GM21390 (cell line): ENCODE results near the gene SLC9A9.
"Not testable (repeated sequence)": the region's sequence is repeated elsewhere in the genome, so short reads cannot be mapped to it uniquely, and the experiment has no call there.

Experiments
- ATAC-seq: cut with Tn5 transposase; IDR thresholded peaks from one replicate; pipeline ENCODE4 v1.9.1; 2021; ENCODE audit not compliant: unreplicated experiment

SLC9A9 gene

GRCh38 chr3:143811602-143812001, 36.7 kb downstream of the SLC9A9 start:
- ATAC-seq, result no peak

GRCh38 chr3:143810953-143811265, 37.4 kb downstream of the SLC9A9 start:
- ATAC-seq, result peak; percentile 48

DNA sequence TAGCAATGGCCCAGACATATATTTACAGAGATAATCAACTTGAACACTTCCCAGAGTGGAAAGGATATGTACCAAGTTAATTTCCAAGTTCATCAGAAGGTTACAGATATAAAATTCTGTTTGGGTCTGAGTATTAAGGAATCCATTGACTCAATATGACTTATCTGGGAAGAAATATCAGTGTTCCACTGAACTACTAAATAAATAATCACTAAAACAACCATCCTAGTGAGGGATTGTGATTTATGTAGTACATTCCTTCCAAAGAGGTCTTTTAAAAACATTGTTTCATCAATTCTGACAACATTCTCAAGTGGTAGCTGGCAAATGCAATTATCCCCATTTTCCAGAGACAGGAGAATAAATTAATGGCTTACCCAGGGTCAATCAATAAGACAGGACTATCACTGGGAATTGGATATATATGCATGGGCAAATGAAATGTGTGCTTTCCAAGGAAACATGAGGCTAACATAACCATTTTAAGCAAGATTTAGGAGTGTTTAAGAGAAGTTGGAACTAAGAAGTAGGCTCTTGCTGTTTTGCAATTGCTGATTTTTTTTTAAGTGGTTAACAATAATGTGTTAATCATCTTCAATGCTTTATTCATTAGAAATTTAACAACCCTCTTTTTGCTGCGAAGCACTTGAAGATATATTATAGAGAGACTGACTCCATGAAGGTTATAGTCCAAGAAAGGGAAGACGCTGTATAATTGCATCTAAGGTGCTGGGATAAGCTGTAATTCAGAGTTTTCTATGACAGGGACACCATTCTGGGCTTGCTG, 37.9 kb downstream of the SLC9A9 start:
- ATAC-seq, result no peak

DNA sequence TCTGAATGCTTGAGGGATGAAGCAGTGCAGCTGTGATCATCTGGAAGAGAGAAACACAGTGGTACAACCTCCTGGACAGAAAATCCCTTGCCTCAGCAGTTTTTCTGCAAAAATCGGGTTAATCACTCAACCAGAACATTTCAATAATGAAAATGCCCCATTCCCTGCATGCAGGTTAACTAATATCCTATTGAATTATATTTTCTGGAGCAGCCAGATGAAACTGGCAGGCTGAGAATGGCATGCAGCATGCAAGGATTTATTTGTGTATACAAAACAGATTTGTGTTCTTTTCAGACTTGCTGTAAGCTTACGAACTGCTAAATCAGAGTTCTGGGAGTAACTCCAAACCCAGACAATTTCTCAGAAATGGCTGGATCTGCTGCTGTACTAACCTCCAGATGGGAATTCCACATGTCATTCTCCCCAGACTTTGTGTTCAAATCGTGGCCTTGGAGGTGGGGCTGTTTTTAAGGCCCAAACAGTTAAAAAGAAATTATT, 39.1 kb downstream of the SLC9A9 start:
- no peak for ATAC-seq

GRCh38 chr3:143808030-143808429, 40.2 kb downstream of the SLC9A9 start:
- no peak for ATAC-seq

DNA sequence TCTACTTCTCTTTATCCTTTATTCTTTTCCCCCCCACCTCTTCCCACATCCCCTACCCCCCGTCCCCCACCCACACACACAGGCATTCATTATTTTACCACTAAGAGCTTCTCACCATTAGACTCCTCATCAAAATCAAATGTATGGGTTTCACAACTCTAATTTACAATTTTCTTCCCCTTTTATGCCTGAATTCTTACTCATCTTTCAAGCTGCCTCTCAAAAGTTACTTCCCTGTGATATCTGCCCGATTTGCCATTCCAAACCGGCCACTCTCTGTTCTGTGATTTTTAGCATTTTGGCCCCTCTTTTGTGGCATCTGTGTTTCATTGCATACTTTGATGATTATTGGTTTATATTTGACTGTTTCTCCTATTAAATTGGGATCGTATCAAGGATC, 42.2 kb downstream of the SLC9A9 start:
- no peak for ATAC-seq

DNA sequence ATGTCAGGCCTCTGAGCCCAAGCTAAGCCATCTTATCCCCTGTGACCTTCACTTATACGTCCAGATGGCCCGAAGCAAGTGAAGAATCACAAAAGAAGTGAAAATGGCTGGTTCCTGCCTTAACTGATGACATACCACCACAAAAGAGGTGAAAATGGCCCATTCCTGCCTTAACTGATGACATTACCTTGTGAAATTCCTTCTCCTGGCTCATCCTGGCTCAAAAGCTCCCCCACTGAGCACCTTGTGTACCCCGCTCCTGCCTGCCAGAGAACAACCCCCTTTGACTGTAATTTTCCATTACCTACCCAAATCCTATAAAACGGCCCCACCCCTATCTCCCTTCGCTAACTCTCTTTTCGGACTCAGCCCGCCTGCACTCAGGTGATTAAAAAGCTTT, 42.8 kb downstream of the SLC9A9 start:
- ATAC-seq, result not testable (repeated sequence)

- not testable (repeated sequence) for ATAC-seq
Observed at GRCh38 chr3:143801046-143801445, 47.2 kb downstream of the SLC9A9 start.

DNA sequence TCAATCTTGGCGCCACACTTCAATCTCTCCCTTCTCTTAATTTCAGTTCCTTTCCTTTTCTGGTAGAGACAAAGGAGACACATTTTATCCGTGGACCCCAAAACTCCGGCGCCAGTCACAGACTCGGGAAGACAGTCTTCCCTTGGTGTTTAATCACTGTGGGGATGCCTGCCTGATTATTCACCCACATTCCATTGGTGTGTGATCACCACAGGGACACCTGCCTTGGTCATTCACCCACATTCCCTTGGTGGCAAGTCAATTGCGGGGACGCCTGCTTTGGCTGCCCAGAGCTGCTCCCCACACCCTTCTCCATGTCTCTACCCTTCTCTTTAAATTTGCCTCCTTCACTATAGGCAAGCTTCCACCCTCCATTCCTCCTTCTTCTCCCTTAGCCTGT, 50.1 kb downstream of the SLC9A9 start:
- not testable (repeated sequence) for ATAC-seq

- no peak for ATAC-seq
Observed at GRCh38 chr3:143795874-143796273, 52.4 kb downstream of the SLC9A9 start.

GRCh38 chr3:143794793-143795462, 53.3 kb downstream of the SLC9A9 start:
- ATAC-seq, result no peak

GRCh38 chr3:143793971-143794370, 54.3 kb downstream of the SLC9A9 start:
- no peak for ATAC-seq

DNA sequence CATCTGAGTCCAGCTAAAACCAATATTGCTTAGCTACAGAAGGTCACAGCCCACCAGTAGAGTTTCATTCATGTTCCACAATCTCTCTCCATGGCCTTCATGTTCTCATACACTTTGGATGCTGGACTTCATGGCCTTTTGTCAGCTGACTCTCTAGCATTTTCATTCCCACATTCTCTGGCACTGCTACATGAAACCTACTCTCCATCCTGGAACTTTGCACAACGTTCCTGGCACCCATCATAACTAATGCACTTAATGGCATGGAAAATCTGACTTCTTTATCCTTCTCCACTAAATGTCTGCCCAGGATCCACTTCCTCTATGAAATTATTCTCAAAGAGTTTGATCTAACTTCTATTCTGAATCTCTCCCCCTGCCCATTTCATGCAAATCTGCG, 56.9 kb downstream of the SLC9A9 start:
- no peak for ATAC-seq

- no peak for ATAC-seq
Observed at GRCh38 chr3:143786219-143787191, 61.8 kb downstream of the SLC9A9 start.

GRCh38 chr3:143784446-143784845, 63.8 kb downstream of the SLC9A9 start:
- ATAC-seq, result no peak

GRCh38 chr3:143783851-143784370, 64.4 kb downstream of the SLC9A9 start:
- no peak for ATAC-seq

DNA sequence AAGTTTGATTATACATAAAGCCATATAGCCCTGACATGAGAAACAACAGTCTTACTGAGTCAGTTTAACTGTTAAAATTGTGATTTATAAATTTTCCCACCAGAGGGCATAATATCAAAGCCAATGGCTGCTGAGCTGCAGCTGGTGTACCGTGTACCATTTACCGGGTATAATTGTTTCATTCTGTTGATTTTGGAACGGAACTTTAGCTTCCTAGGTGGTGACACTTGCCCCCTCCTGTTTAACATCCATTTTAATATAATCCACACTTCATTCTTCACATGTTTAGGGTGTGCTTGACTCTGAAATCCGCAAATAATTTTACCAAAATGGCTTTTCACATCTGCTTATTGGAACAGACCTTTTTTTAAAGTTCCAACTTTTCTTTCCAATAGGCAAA, 72.8 kb downstream of the SLC9A9 start:
- peak; percentile 93 for ATAC-seq

GRCh38 chr3:143771939-143772338, 76.3 kb downstream of the SLC9A9 start:
- no peak for ATAC-seq

DNA sequence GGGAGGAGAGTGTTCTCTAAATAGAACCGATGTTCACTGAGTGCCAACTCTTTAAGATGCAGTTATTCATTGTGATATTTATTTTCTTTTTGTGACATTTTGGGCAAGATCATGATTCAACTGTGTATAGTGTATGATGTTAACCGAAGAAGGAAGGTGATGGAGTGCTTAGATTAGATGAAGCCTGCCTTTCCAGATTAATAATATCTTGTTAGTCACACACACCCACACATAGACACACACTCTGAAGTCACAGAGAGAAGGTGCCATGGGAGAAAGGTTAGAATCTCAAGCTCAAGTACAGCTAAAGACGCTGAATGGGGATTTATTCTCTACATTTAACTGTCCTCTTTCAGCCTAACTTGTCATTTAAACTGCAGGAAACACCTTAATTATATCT, 77.0 kb downstream of the SLC9A9 start:
- no peak for ATAC-seq

DNA sequence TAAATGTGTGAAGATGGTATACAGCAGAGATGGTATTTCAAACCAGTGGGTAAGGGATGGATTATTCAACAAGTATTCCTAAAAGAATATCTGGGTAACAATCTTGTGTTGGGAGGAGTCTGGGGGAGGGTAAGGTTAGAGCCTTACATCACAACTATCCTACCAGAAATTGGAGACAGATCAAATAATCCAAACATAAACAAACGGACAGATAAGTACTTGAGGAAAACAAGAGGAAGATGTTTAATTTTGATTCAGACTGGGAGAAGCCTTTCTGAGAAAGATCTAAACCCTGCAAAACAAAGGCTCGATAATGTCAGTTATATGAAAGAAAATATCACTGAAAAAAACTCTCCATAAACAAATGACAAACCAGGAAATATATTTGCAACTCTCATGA, 77.9 kb downstream of the SLC9A9 start:
- no peak for ATAC-seq

- ATAC-seq, result no peak
Observed at GRCh38 chr3:143769616-143770015, 78.7 kb downstream of the SLC9A9 start.
